Breast epithelium (tissue), 4 donors: Measurements from ENCODE around the gene METTL23. TPM values are rescaled to one million over a fixed set of nuclear protein-coding genes. Genes with fewer than 3 reads are reported as not detected.

Experiments used
- DNase-seq, 2 donors: peaks; one replicate each; pipeline ENCODE4 v3.0.0-alpha.2; 2019; ENCODE audit warnings: low spot score in 2 of 2
- H3K27ac ChIP-seq, 2 donors: fragments of 200-600 bp; sonication (generic) in 1 of 2; one replicate each; pipeline ENCODE4 v1.5.1; 2016 to 2019; ENCODE audit warnings: mild to moderate bottlenecking in 1 of 2
- H3K27me3 ChIP-seq, 2 donors: fragments of 200-600 bp; sonication (generic) in 1 of 2; one replicate each; pipeline versions ENCODE4 v1.5.1 to v1.6.0; 2017 to 2019; ENCODE audit warnings: control low read depth in 1 of 2, mild to moderate bottlenecking in 1 of 2
- H3K36me3 ChIP-seq: fragments of 200-600 bp; one replicate; pipeline ENCODE4 v1.5.1; 2019
- H3K4me1 ChIP-seq, 2 donors: fragments of 200-600 bp; sonication (generic); one replicate each; pipeline ENCODE4 v1.5.1; 2016 to 2019; ENCODE audit warnings: control low read depth in 1 of 2
- H3K4me3 ChIP-seq, 3 donors: fragments of 200-600 bp; sonication (generic); 1 replicate in 2 of 3; 2 replicates in 1 of 3; pipeline ENCODE4 v1.5.1; 2016 to 2019; ENCODE audit warnings: mild to moderate bottlenecking in 3 of 3, moderate library complexity in 2 of 3
- H3K9me3 ChIP-seq, 2 donors: fragments of 200-600 bp; sonication (generic) in 1 of 2; one replicate each; pipeline ENCODE4 v1.5.1; 2016 to 2019; ENCODE audit warnings: control low read depth in 1 of 2
- POLR2A ChIP-seq: fragments of 450-650 bp; IDR thresholded peaks from one replicate; pipeline ENCODE4 v1.6.1; 2016; ENCODE audit warnings: antibody characterized with exemption, mild to moderate bottlenecking, moderate library complexity
- POLR2AphosphoS5 ChIP-seq, 3 donors: sonication (generic); formaldehyde crosslinking; IDR thresholded peaks; one replicate each; pipeline ENCODE4 v1.6.1; 2017; ENCODE audit warnings: antibody characterized with exemption in 3 of 3
- intact Hi-C: fragments of 100-400 bp; cut with DNase I; formaldehyde crosslinking; loops from one replicate; pipeline ENCODE4 v1.15.1; 2023; ENCODE audit warnings: low total_unique reads
- total RNA-seq, 3 donors: library from RNA; depleted of rRNA; stranded (reverse); fragments of >200 nt; gene quantifications; one replicate each; pipeline ENCODE4 v1.1.0, GENCODE V29; 2016
- TF ChIP-seq, protein P1 (sequence below), 3 donors: fragments of 450-650 bp; IDR thresholded peaks; one replicate each; pipeline ENCODE4 v1.5.1; 2016 to 2017; ENCODE audit warnings: antibody characterized with exemption in 3 of 3, mild to moderate bottlenecking in 3 of 3, moderate library complexity in 3 of 3

Gene METTL23
- total RNA-seq, 3 donors from 2014 or later = 25.6 to 47.7 (median 28.5) TPM

DNA sequence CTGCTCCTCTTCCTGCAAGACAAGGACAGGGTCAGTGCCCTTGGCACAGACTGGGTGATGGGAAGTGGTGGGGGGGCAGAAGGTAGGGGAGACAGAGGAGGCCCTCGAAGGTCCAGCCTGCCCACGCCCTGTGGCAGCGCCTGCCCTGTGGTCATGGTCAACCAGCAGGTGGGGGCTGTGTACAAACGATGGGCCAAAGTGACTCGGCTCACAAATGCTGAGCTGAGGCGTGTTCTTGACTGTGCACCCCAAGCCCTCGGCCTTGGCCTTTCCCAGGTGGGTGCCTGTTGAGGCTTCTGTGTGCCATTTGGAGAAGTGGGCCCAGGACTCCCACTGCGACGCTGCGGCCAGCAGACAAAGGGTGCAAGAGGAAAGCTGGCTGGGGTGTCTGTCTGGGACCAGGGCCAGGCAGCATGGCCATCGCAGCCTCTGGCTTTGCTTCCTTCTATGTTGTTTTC lies 38.4 kb upstream of the METTL23 start:
- DNase-seq = no peak
- H3K4me1 ChIP-seq = peaks cover 0 to 4% of the 10 kb centered on the region in 2 donors

DNA sequence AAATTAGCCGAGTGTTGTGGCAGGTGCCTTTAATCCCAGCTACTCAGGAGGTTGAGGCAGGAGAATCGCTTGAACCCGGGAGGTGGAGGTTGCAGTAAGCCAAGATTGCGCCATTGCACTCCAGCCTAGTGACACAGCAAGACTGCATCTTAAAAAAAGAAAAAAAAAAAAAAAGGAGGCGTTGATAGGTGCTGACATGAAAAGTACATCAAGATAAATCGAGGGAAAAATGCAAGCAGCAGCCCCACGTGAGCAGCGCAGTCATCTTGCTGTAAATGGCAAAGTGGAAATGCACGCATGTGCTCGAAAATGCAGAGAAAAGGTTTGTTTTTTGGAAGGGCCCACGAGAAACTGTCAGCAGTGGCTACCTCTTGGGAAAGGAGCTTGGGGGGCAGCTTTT lies 36.8 kb upstream of the METTL23 start:
- TF ChIP-seq POLR2AphosphoS5 (IDR thresholded peaks at IDR 0.05) = no peak
- TF ChIP-seq POLR2A = no peak
- TF ChIP-seq, protein P1, sequence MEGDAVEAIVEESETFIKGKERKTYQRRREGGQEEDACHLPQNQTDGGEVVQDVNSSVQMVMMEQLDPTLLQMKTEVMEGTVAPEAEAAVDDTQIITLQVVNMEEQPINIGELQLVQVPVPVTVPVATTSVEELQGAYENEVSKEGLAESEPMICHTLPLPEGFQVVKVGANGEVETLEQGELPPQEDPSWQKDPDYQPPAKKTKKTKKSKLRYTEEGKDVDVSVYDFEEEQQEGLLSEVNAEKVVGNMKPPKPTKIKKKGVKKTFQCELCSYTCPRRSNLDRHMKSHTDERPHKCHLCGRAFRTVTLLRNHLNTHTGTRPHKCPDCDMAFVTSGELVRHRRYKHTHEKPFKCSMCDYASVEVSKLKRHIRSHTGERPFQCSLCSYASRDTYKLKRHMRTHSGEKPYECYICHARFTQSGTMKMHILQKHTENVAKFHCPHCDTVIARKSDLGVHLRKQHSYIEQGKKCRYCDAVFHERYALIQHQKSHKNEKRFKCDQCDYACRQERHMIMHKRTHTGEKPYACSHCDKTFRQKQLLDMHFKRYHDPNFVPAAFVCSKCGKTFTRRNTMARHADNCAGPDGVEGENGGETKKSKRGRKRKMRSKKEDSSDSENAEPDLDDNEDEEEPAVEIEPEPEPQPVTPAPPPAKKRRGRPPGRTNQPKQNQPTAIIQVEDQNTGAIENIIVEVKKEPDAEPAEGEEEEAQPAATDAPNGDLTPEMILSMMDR (IDR thresholded peaks at IDR 0.05) = no peak
- H3K36me3 ChIP-seq = no peaks in the 10 kb centered on the region
- no peaks in the 10 kb centered on the region for H3K27me3 ChIP-seq
- no peaks in the 10 kb centered on the region for H3K9me3 ChIP-seq
- no peak for DNase-seq
- H3K4me1 ChIP-seq = peaks cover 0 to 4% of the 10 kb centered on the region in 2 donors
- H3K27ac ChIP-seq = no peak overlapping the region
- H3K4me3 ChIP-seq = no peak overlapping the region
- intact Hi-C loops = loop anchor here (5.0 to 10.0 kb wide), 2 partner anchors 155 to 317 kb away; partner anchors contain the start of gene CYGB

More for the DNA sequence above, 38.4 kb upstream of the METTL23 start:
- intact Hi-C loops = no loop called here
- H3K4me3 ChIP-seq = peak overlapping the region in 1 of 3 donors; percentile 4
- H3K36me3 ChIP-seq = no peaks in the 10 kb centered on the region
- H3K9me3 ChIP-seq = no peaks in the 10 kb centered on the region
- TF ChIP-seq POLR2AphosphoS5 (IDR thresholded peaks at IDR 0.05) (no peak), POLR2A (no peak)
- TF ChIP-seq, protein P1 (IDR thresholded peaks at IDR 0.05) = no peak
- no peaks in the 10 kb centered on the region for H3K27me3 ChIP-seq
- H3K27ac ChIP-seq = peak overlapping the region; percentile 79 to 95

DNA sequence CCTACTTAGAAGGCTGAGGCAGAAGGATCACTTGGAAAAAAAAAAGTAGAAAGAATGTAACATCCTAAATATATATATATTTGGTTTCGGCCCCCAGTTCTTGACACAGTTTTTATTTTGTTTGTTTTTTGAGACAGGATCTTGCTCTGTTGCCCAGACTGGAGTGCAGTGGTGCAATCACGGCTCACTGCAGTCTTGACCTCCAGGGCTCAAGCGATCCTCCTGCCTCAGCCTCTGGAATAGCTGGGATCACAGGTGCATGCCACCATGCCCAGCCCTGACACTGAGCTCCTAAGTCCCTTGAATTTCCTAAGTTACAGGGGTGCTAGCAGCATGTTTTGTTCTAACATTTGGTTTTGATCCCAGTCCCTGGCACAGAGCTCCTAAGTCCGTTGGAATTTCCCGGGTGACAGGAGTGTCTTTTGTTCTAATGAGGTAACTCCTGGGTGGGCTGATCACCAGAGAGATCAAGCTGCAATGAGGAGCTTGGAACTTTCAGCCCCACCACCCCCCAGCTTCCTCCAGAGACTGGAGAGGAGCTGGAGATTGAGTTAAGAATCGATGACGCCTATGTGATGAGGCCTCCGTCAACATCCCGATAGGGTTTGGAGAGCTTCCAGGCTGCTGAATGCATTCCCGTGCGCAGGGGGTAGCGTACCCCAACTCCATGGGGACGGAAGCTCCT lies 35.9 kb upstream of the METTL23 start:
- Histone ChIP-seq H3K27ac (no peak overlapping the region), H3K36me3 (no peaks in the 10 kb centered on the region), H3K4me3 (no peak overlapping the region), H3K4me1 (peaks cover 0 to 4% of the 10 kb centered on the region in 2 donors), H3K9me3 (no peaks in the 10 kb centered on the region), H3K27me3 (no peaks in the 10 kb centered on the region)
- no peak for DNase-seq
- TF ChIP-seq POLR2AphosphoS5 (IDR thresholded peaks at IDR 0.05) (no peak), POLR2A (no peak)
- TF ChIP-seq, protein P1 (IDR thresholded peaks at IDR 0.05) = no peak
- intact Hi-C loops = loop anchor here (5.0 to 10.0 kb wide), 2 partner anchors 156 to 317 kb away; partner anchors contain the start of gene CYGB

DNA sequence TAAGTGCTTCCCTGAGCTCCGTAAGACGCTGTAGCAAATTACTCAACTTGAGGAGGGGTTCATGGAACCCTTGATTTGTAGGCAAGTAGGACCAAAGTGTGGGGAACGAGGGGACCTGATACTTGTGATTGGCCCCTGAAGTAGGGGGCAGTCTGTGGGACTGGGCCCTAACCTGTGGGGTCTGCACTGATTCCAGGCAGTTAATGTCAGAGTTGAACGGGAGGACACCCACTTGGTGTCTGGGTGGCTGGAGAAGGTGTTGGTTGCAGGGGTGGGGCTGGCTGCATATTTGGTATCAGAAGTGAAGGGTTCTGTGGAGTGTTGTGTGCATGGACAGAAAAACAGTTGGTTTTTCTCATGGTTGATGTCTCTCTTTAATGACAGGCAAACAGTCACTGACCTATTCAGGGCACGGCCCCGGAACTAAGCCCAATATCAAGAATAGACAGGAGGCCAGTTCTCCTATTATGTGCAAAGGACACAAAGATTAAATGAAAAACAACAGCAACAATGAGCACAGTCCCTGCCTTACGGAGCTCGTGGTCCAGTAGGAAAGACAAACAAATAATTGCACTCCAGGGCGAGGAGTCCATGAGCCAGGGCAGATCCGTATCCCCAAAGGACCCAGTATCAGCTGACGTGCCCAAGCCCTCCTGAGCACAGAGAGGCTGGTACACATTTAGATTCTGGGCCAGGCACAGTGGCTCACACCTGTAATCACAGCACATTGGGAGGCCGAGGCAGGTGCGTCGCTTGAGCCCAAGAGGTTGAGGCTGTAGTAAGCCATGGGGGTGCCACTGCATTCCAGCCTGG lies 35.1 kb upstream of the METTL23 start:
- Histone ChIP-seq H3K27ac (no peak overlapping the region), H3K36me3 (no peaks in the 10 kb centered on the region), H3K4me1 (peaks cover 0 to 4% of the 10 kb centered on the region in 2 donors), H3K4me3 (no peak overlapping the region), H3K27me3 (no peaks in the 10 kb centered on the region), H3K9me3 (no peaks in the 10 kb centered on the region)
- TF ChIP-seq POLR2A (no peak), POLR2AphosphoS5 (IDR thresholded peaks at IDR 0.05) (no peak)
- TF ChIP-seq, protein P1 (IDR thresholded peaks at IDR 0.05) = no peak
- intact Hi-C loops = loop anchor here (5.0 to 10.0 kb wide), 2 partner anchors 157 to 316 kb away; partner anchors contain the start of gene CYGB
- no peak for DNase-seq
